ENCODE results near the gene CLEC1A. TPM values are rescaled to one million over a fixed set of nuclear protein-coding genes. Genes with fewer than 3 reads are reported as not detected.

CLEC1A gene
- total RNA-seq, 4 donors from 2014 or later = 0.55 to 14.1 (median 3.8) TPM; not detected in 1

- intact Hi-C loops (cut with DNase I; ENCODE audit: low total_unique reads) = no loop called here
- H3K9me3 ChIP-seq = no peaks in the 10 kb centered on the region
- H3K4me1 ChIP-seq = peaks cover 0 to 6% (median 2%) of the 10 kb centered on the region in 4 donors
- 78 to 87% methylated on average over 4 of the region's 4 CpGs for WGBS, 2 donors (ENCODE audit: low coverage in 1 of 2)
- no peaks in the 10 kb centered on the region for H3K27me3 ChIP-seq
- DNase-seq = no peak
- no peak overlapping the region for H3K4me3 ChIP-seq
- no peak overlapping the region for H3K27ac ChIP-seq
- in situ Hi-C loops (cut with MboI; ENCODE audit: low pct_ligation_motif_present in 1 of 4, low pct_unique_long_range_greater_than_20kb in 1 of 4, low sequenced_read_pairs in 3 of 4) = no loop called here
- TF ChIP-seq POLR2AphosphoS5 (IDR thresholded peaks at IDR 0.05) = no peak
- no peak for TF ChIP-seq CTCF (IDR thresholded peaks at IDR 0.05)
- no peak for TF ChIP-seq EP300 (IDR thresholded peaks at IDR 0.05; ENCODE audit: low read depth)
- no peak for TF ChIP-seq POLR2A (IDR thresholded peaks at IDR 0.05)
- H3K36me3 ChIP-seq = no peaks in the 10 kb centered on the region
These were observed 28.4 kb downstream of the CLEC1A start for GRCh38 chr12:10070380-10070779.

- no peaks in the 10 kb centered on the region for H3K9me3 ChIP-seq
- intact Hi-C loops (cut with DNase I; ENCODE audit: low total_unique reads) (no loop called here), in situ Hi-C loops (cut with MboI; ENCODE audit: low pct_ligation_motif_present in 1 of 4, low pct_unique_long_range_greater_than_20kb in 1 of 4, low sequenced_read_pairs in 3 of 4) (no loop called here)
- peaks cover 0 to 6% (median 2%) of the 10 kb centered on the region in 4 donors for H3K4me1 ChIP-seq
- no peaks in the 10 kb centered on the region for H3K36me3 ChIP-seq
- no peak overlapping the region for H3K27ac ChIP-seq
- TF ChIP-seq POLR2AphosphoS5 (IDR thresholded peaks at IDR 0.05) = no peak
- TF ChIP-seq POLR2A (IDR thresholded peaks at IDR 0.05) = no peak
- no peak for TF ChIP-seq EP300 (IDR thresholded peaks at IDR 0.05; ENCODE audit: low read depth)
- no peak for TF ChIP-seq CTCF (IDR thresholded peaks at IDR 0.05)
- WGBS, 2 donors (ENCODE audit: low coverage in 1 of 2) = 25% methylated on average over 2 to 3 of the region's 3 CpGs
- no peak overlapping the region for H3K4me3 ChIP-seq
- H3K27me3 ChIP-seq = no peaks in the 10 kb centered on the region
- no peak for DNase-seq
These were observed 28.8 kb downstream of the CLEC1A start for GRCh38 chr12:10069976-10070375.

- TF ChIP-seq CTCF (IDR thresholded peaks at IDR 0.05) = no peak
- H3K4me3 ChIP-seq = no peak overlapping the region
- intact Hi-C loops (cut with DNase I; ENCODE audit: low total_unique reads) = no loop called here
- no peaks in the 10 kb centered on the region for H3K9me3 ChIP-seq
- peaks cover 0 to 6% (median 2%) of the 10 kb centered on the region in 4 donors for H3K4me1 ChIP-seq
- in situ Hi-C loops (cut with MboI; ENCODE audit: low pct_ligation_motif_present in 1 of 4, low pct_unique_long_range_greater_than_20kb in 1 of 4, low sequenced_read_pairs in 3 of 4) = no loop called here
- no peaks in the 10 kb centered on the region for H3K27me3 ChIP-seq
- 42 to 43% methylated on average over 4 of the region's 4 CpGs for WGBS, 2 donors (ENCODE audit: low coverage in 1 of 2)
- H3K36me3 ChIP-seq = no peaks in the 10 kb centered on the region
- DNase-seq = no peak
- H3K27ac ChIP-seq = peak overlapping the region in 3 of 4 donors; percentile 24 to 56 (median 51)
These were observed 29.7 kb downstream of the CLEC1A start for GRCh38 chr12:10069099-10069498.

GRCh38 chr12:10068644-10069043 lies 30.1 kb downstream of the CLEC1A start:
- no peak for DNase-seq
- intact Hi-C loops (cut with DNase I; ENCODE audit: low total_unique reads) (no loop called here), in situ Hi-C loops (cut with MboI; ENCODE audit: low pct_ligation_motif_present in 1 of 4, low pct_unique_long_range_greater_than_20kb in 1 of 4, low sequenced_read_pairs in 3 of 4) (no loop called here)

More at GRCh38 chr12:10068644-10069043, 30.1 kb downstream of the CLEC1A start:
- no peak for TF ChIP-seq EP300 (IDR thresholded peaks at IDR 0.05; ENCODE audit: low read depth)
- no peak for TF ChIP-seq POLR2A (IDR thresholded peaks at IDR 0.05)
- no peak for TF ChIP-seq CTCF (IDR thresholded peaks at IDR 0.05)
- TF ChIP-seq POLR2AphosphoS5 (IDR thresholded peaks at IDR 0.05) = no peak
- Histone ChIP-seq H3K36me3 (no peaks in the 10 kb centered on the region), H3K27me3 (no peaks in the 10 kb centered on the region), H3K4me3 (no peak overlapping the region), H3K4me1 (peaks cover 0 to 6% (median 2%) of the 10 kb centered on the region in 4 donors), H3K9me3 (no peaks in the 10 kb centered on the region), H3K27ac (peak overlapping the region; percentile 8 to 56 (median 38))
- WGBS, 2 donors (ENCODE audit: low coverage in 1 of 2) = 52 to 55% methylated on average over 1 of the region's 1 CpG

Measured in transverse colon (tissue), 4 donors.